ENCODE results near the gene CROCC. TPM values are rescaled to one million over a fixed set of nuclear protein-coding genes. Genes with fewer than 3 reads are reported as not detected.
"Not testable (repeated sequence)": the region's sequence is repeated elsewhere in the genome, so short reads cannot be mapped to it uniquely, and the experiment has no call there.

Gene CROCC
- total and polyA plus RNA-seq, 4 donors, result 2.9 to 8.3 (median 5.1) TPM

- Histone ChIP-seq H3K27me3 (ENCODE audit: control insufficient read depth in 4 of 4, insufficient read depth in 4 of 4, low read length in 3 of 4) (no peaks in the 10 kb centered on the region), H3K4me3 (ENCODE audit: low read depth in 1 of 3, low read length in 3 of 3) (no peak overlapping the region), H3K27ac (ENCODE audit: low read depth in 1 of 2, low read length in 2 of 2) (no peak overlapping the region), H3K9ac (ENCODE audit: low read depth in 1 of 2, low read length in 2 of 2) (no peak overlapping the region), H3K36me3 (ENCODE audit: control insufficient read depth in 4 of 4, insufficient read depth in 3 of 4, low read depth in 1 of 4, low read length in 3 of 4) (no peaks in the 10 kb centered on the region), H3K9me3 (ENCODE audit: control insufficient read depth in 4 of 4, low read length in 3 of 4) (no peaks in the 10 kb centered on the region), H3K4me1 (ENCODE audit: control insufficient read depth in 4 of 4, insufficient read depth in 4 of 4, low read length in 3 of 4) (peaks cover 0 to 29% (median 16%) of the 10 kb centered on the region in 4 donors)
- TF ChIP-seq HNF4A (conservative IDR thresholded peaks at IDR 0.05) (no peak), SP1 (IDR thresholded peaks at IDR 0.05) (no peak), YY1 (IDR thresholded peaks at IDR 0.05) (no peak), HNF4G (IDR thresholded peaks at IDR 0.05) (no peak), CTCF (IDR thresholded peaks at IDR 0.05; ENCODE audit: low read depth, low read length, missing input control) (peak; percentile 24), RAD21 (IDR thresholded peaks at IDR 0.05) (peak; percentile 51 to 60)
- WGBS, result 58% methylated on average over 2 of the region's 2 CpGs
- DNase-seq (ENCODE audit: low spot score), result no peak
Observed at GRCh38 chr1:16900751-16901150, 21.0 kb upstream of the CROCC start.

- not testable (repeated sequence) for H3K9me3 ChIP-seq (ENCODE audit: control insufficient read depth in 4 of 4, low read length in 3 of 4); H3K27me3 ChIP-seq (ENCODE audit: control insufficient read depth in 4 of 4, insufficient read depth in 4 of 4, low read length in 3 of 4); H3K4me3 ChIP-seq (ENCODE audit: low read depth in 1 of 3, low read length in 3 of 3); H3K27ac ChIP-seq (ENCODE audit: low read depth in 1 of 2, low read length in 2 of 2); H3K9ac ChIP-seq (ENCODE audit: low read depth in 1 of 2, low read length in 2 of 2); DNase-seq (ENCODE audit: low spot score); H3K36me3 ChIP-seq (ENCODE audit: control insufficient read depth in 4 of 4, insufficient read depth in 3 of 4, low read depth in 1 of 4, low read length in 3 of 4)
- peaks cover 2 to 33% (median 21%) of the 10 kb centered on the region in 4 donors for H3K4me1 ChIP-seq (ENCODE audit: control insufficient read depth in 4 of 4, insufficient read depth in 4 of 4, low read length in 3 of 4)
- 31% methylated on average over 2 of the region's 2 CpGs for WGBS
Observed at GRCh38 chr1:16901371-16901770, 20.4 kb upstream of the CROCC start.

GRCh38 chr1:16903054-16903453, 18.7 kb upstream of the CROCC start:
- TF ChIP-seq EGR1 (IDR thresholded peaks at IDR 0.05; ENCODE audit: low read depth in 2 of 2) (no peak), NR2F2 (IDR thresholded peaks at IDR 0.05) (no peak), ATF3 (IDR thresholded peaks at IDR 0.05) (no peak), FOXA2 (IDR thresholded peaks at IDR 0.05) (no peak), JUND (IDR thresholded peaks at IDR 0.05) (no peak), MAX (IDR thresholded peaks at IDR 0.05) (no peak), RXRA (IDR thresholded peaks at IDR 0.05) (no peak)
- DNase-seq (ENCODE audit: low spot score), result no peak
- Histone ChIP-seq H3K9me3 (ENCODE audit: control insufficient read depth in 4 of 4, low read length in 3 of 4) (no peaks in the 10 kb centered on the region), H3K27ac (ENCODE audit: low read depth in 1 of 2, low read length in 2 of 2) (peak overlapping the region; percentile 97 to 100), H3K4me3 (ENCODE audit: low read depth in 1 of 3, low read length in 3 of 3) (no peak overlapping the region), H3K4me1 (ENCODE audit: control insufficient read depth in 4 of 4, insufficient read depth in 4 of 4, low read length in 3 of 4) (peaks cover 2 to 33% (median 24%) of the 10 kb centered on the region in 4 donors), H3K36me3 (ENCODE audit: control insufficient read depth in 4 of 4, insufficient read depth in 3 of 4, low read depth in 1 of 4, low read length in 3 of 4) (no peaks in the 10 kb centered on the region), H3K27me3 (ENCODE audit: control insufficient read depth in 4 of 4, insufficient read depth in 4 of 4, low read length in 3 of 4) (no peaks in the 10 kb centered on the region), H3K9ac (ENCODE audit: low read depth in 1 of 2, low read length in 2 of 2) (peak overlapping the region in 1 of 2 donors; percentile 100)
- 95% methylated on average over 2 of the region's 2 CpGs for WGBS

GRCh38 chr1:16903458-16903796, 18.3 kb upstream of the CROCC start:
- Histone ChIP-seq H3K9ac (ENCODE audit: low read depth in 1 of 2, low read length in 2 of 2) (peak overlapping the region; percentile 64 to 100), H3K9me3 (ENCODE audit: control insufficient read depth in 4 of 4, low read length in 3 of 4) (no peaks in the 10 kb centered on the region), H3K4me1 (ENCODE audit: control insufficient read depth in 4 of 4, insufficient read depth in 4 of 4, low read length in 3 of 4) (peaks cover 2 to 33% (median 24%) of the 10 kb centered on the region in 4 donors), H3K27ac (ENCODE audit: low read depth in 1 of 2, low read length in 2 of 2) (peak overlapping the region; percentile 97 to 100), H3K36me3 (ENCODE audit: control insufficient read depth in 4 of 4, insufficient read depth in 3 of 4, low read depth in 1 of 4, low read length in 3 of 4) (no peaks in the 10 kb centered on the region), H3K4me3 (ENCODE audit: low read depth in 1 of 3, low read length in 3 of 3) (peak overlapping the region in 1 of 3 donors; percentile 87), H3K27me3 (ENCODE audit: control insufficient read depth in 4 of 4, insufficient read depth in 4 of 4, low read length in 3 of 4) (no peaks in the 10 kb centered on the region)
- no peak for DNase-seq (ENCODE audit: low spot score)
- TF ChIP-seq FOXA2 (IDR thresholded peaks at IDR 0.05), result no peak
- TF ChIP-seq REST (IDR thresholded peaks at IDR 0.05), result no peak
- no peak for TF ChIP-seq ZBTB33 (IDR thresholded peaks at IDR 0.05)
- no peak for TF ChIP-seq SP1 (IDR thresholded peaks at IDR 0.05)
- TF ChIP-seq JUND (IDR thresholded peaks at IDR 0.05), result no peak
- no peak for TF ChIP-seq FOXA1 (IDR thresholded peaks at IDR 0.05)
- TF ChIP-seq NR2F2 (IDR thresholded peaks at IDR 0.05), result no peak
- no peak for TF ChIP-seq YY1 (IDR thresholded peaks at IDR 0.05)
- TF ChIP-seq HNF4G (IDR thresholded peaks at IDR 0.05), result no peak
